Ovary (tissue), 9 donors: ENCODE results near the gene AOAH. TPM values are rescaled to one million over a fixed set of nuclear protein-coding genes. Genes with fewer than 3 reads are reported as not detected.
A peak's percentile ranks its signal among the peaks of the same experiment; 100 is the strongest.

Source experiments
- DNase-seq, 5 donors: peaks; one replicate each; pipeline ENCODE4 v3.0.0-alpha.2; 2019 to 2020
- H3K27ac ChIP-seq, 2 donors: fragments of 200-600 bp; one replicate each; pipeline versions ENCODE4 v1.5.1 to v1.8.0; 2019 to 2022
- H3K27me3 ChIP-seq: fragments of 200-600 bp; one replicate; pipeline ENCODE4 v1.8.0; 2022
- H3K36me3 ChIP-seq: fragments of 200-600 bp; sonication (generic); one replicate; pipeline ENCODE4 v1.5.1; 2019
- H3K4me1 ChIP-seq: one replicate; pipeline ENCODE4 v1.8.1; 2013; ENCODE audit warnings: mild to moderate bottlenecking, moderate library complexity; ENCODE audit not compliant: insufficient read depth
- H3K4me3 ChIP-seq: fragments of 200-600 bp; sonication (generic); one replicate; pipeline ENCODE4 v1.5.1; 2017
- H3K9me3 ChIP-seq, 2 donors: fragments of 200-600 bp in 1 of 2; sonication (generic) in 1 of 2; one replicate each; pipeline versions ENCODE4 v1.5.1 to v1.8.1; 2013 to 2019; ENCODE audit warnings: mild to moderate bottlenecking in 1 of 2, moderate library complexity in 1 of 2
- EP300 ChIP-seq: sonication (generic); formaldehyde crosslinking; IDR thresholded peaks from one replicate; pipeline ENCODE4 v1.6.1; 2017; ENCODE audit warnings: antibody characterized with exemption
- POLR2A ChIP-seq: fragments of 450-650 bp; IDR thresholded peaks from one replicate; pipeline ENCODE4 v1.6.1; 2017; ENCODE audit warnings: antibody characterized with exemption, mild to moderate bottlenecking, moderate library complexity
- WGBS, 3 donors: extraction: QIAGEN DNeasy Blood & Tissue Kit in 1 of 3; methylation state at CpG; one replicate each; pipeline versions ENCODE4 v1.1.5 to v1.1.7; 2013 to 2017; 5-methylcytosine and 5-hydroxymethylcytosine counted together
- intact Hi-C, 4 donors: fragments of 100-400 bp; cut with DNase I; formaldehyde crosslinking; loops; one replicate each; pipeline versions ENCODE4 v1.11.0 to v1.15.1; 2022 to 2023
- polyA plus RNA-seq, 2 donors: library from polyadenylated mRNA; stranded (reverse); fragments of 200-250 nt in 1 of 2; fragments of 350-450 nt in 1 of 2; fragmentation: Illumina TruSeq in 1 of 2; extraction: RNeasy Lipid Tissue Mini Kit (QIAGEN cat#74804) in 1 of 2; gene quantifications; one replicate each; pipeline ENCODE4 v1.2.3, GENCODE V29; 2013 to 2014
- total RNA-seq, 7 donors: library from RNA; depleted of rRNA in 2 of 7; stranded (reverse); fragments of >200 nt in 2 of 7; fragmentation: NEBNext Ultra II Directional in 3 of 7; extraction: Animal tissue kit (Norgen Biotek cat#: 25700) in 3 of 7; gene quantifications; one replicate each; pipeline versions ENCODE4 v1.1.0 to v1.2.4, GENCODE V29; 2016 to 2023
- TF ChIP-seq, protein P1 (sequence below), 3 donors: fragments of 450-650 bp in 2 of 3; fragments of 200-600 bp in 1 of 3; IDR thresholded peaks; one replicate each; pipeline versions ENCODE4 v1.5.1 to v1.8.0; 2016 to 2022; ENCODE audit warnings: antibody characterized with exemption in 3 of 3, mild to moderate bottlenecking in 1 of 3
- donor health status: DM: no; HTN: no; CAD: no; lungs with moderate emphysema.
- donor health status: DM: no; HTN: no; CAD: no.
- donor health status: Bipolar disorder and iron deficiency.
- donor health status: DM: yes; HTN: yes; CAD: no.
- donor health status: DM: no; HTN: no; CAD: no.
- donor health status: DM: yes; HTN: yes; CAD: no.

The AOAH gene
- total and polyA plus RNA-seq, 9 donors = 0.83 to 14.0 (median 4.8) TPM

GRCh38 chr7:36475381-36475780, 248.9 kb downstream of the AOAH start:
- no peak for DNase-seq
- WGBS, 3 donors = 87 to 91% (median 87%) methylated on average over 3 of the region's 3 CpGs

DNA sequence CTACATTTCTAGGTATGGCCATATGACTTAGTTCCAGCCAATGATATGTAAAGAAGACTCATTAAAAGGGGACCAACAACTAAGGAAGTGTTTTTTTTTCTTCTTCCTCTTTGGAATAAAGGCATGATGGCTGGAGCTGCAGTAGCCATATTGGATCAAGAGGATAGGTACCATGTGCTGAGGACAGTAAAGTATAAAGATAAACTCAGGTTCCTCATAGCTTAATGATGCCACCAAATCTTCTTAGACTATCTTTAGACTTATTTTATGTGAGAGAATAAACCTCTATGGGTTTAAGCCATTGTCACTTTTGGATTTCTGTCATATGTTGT, 249.3 kb downstream of the AOAH start:
- intact Hi-C loops = no loop called here
- no peaks in the 10 kb centered on the region for H3K36me3 ChIP-seq

More at GRCh38 chr7:36475381-36475780, 248.9 kb downstream of the AOAH start:
- no peak overlapping the region for H3K27ac ChIP-seq
- TF ChIP-seq, protein P1, sequence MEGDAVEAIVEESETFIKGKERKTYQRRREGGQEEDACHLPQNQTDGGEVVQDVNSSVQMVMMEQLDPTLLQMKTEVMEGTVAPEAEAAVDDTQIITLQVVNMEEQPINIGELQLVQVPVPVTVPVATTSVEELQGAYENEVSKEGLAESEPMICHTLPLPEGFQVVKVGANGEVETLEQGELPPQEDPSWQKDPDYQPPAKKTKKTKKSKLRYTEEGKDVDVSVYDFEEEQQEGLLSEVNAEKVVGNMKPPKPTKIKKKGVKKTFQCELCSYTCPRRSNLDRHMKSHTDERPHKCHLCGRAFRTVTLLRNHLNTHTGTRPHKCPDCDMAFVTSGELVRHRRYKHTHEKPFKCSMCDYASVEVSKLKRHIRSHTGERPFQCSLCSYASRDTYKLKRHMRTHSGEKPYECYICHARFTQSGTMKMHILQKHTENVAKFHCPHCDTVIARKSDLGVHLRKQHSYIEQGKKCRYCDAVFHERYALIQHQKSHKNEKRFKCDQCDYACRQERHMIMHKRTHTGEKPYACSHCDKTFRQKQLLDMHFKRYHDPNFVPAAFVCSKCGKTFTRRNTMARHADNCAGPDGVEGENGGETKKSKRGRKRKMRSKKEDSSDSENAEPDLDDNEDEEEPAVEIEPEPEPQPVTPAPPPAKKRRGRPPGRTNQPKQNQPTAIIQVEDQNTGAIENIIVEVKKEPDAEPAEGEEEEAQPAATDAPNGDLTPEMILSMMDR (IDR thresholded peaks at IDR 0.05) = no peak
- TF ChIP-seq POLR2A (no peak), EP300 (no peak)
- no peaks in the 10 kb centered on the region for H3K36me3 ChIP-seq
- H3K27me3 ChIP-seq = no peaks in the 10 kb centered on the region
- no peak overlapping the region for H3K4me3 ChIP-seq
- intact Hi-C loops = no loop called here
- no peaks in the 10 kb centered on the region for H3K4me1 ChIP-seq
- no peaks in the 10 kb centered on the region for H3K9me3 ChIP-seq

GRCh38 chr7:36474283-36475010, 249.8 kb downstream of the AOAH start:
- no peaks in the 10 kb centered on the region for H3K4me1 ChIP-seq
- no peaks in the 10 kb centered on the region for H3K36me3 ChIP-seq
- H3K27ac ChIP-seq = no peak overlapping the region
- no peak for DNase-seq
- intact Hi-C loops = no loop called here
- 59 to 62% (median 60%) methylated on average over 6 of the region's 6 CpGs for WGBS, 3 donors
- TF ChIP-seq POLR2A (no peak), EP300 (no peak)
- TF ChIP-seq, protein P1 (IDR thresholded peaks at IDR 0.05) = no peak
- no peak overlapping the region for H3K4me3 ChIP-seq
- no peaks in the 10 kb centered on the region for H3K9me3 ChIP-seq
- no peaks in the 10 kb centered on the region for H3K27me3 ChIP-seq

More for the DNA sequence above, 249.3 kb downstream of the AOAH start:
- Histone ChIP-seq H3K9me3 (no peaks in the 10 kb centered on the region), H3K4me1 (no peaks in the 10 kb centered on the region), H3K4me3 (no peak overlapping the region), H3K27ac (no peak overlapping the region), H3K27me3 (no peaks in the 10 kb centered on the region)
- DNase-seq = no peak
- TF ChIP-seq EP300 (no peak), POLR2A (no peak)
- TF ChIP-seq, protein P1 (IDR thresholded peaks at IDR 0.05) = no peak

GRCh38 chr7:36473454-36474282, 250.6 kb downstream of the AOAH start:
- H3K27ac ChIP-seq = no peak overlapping the region
- TF ChIP-seq, protein P1 (IDR thresholded peaks at IDR 0.05) = no peak
- TF ChIP-seq EP300 (no peak), POLR2A (no peak)
- no peaks in the 10 kb centered on the region for H3K9me3 ChIP-seq
- H3K4me1 ChIP-seq = no peaks in the 10 kb centered on the region
- H3K27me3 ChIP-seq = no peaks in the 10 kb centered on the region
- H3K4me3 ChIP-seq = no peak overlapping the region
- 74 to 82% (median 80%) methylated on average over 11 to 12 of the region's 12 CpGs for WGBS, 3 donors
- peak in 1 of 5 donors; percentile 38 for DNase-seq
- intact Hi-C loops = no loop called here
- no peaks in the 10 kb centered on the region for H3K36me3 ChIP-seq
